COR-L47 (cell line): ENCODE data around the gene EEF1AKMT3.

Experiments
- DNase-seq: peaks from one replicate; lab custom pipeline; 2025; lab: John Stamatoyannopoulos, UW

The EEF1AKMT3 gene

DNA sequence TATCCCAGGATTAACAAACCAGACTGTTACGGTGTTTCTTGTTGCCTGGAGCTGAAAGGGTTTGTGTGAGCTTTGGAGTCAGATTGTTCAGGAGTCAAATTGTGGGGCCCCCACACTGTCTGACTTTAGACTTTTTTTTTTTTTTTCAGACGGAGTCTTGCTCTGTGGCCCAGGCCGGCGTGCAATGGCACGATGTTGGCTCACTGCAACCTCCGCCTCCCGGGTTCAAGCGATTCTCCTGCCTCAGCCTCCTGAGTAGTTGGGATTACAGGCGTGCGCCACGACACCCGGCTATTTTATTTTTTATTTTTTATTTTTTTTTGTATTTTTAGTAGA is 11.0 kb downstream of the EEF1AKMT3 start:
- no peak for DNase-seq

DNA sequence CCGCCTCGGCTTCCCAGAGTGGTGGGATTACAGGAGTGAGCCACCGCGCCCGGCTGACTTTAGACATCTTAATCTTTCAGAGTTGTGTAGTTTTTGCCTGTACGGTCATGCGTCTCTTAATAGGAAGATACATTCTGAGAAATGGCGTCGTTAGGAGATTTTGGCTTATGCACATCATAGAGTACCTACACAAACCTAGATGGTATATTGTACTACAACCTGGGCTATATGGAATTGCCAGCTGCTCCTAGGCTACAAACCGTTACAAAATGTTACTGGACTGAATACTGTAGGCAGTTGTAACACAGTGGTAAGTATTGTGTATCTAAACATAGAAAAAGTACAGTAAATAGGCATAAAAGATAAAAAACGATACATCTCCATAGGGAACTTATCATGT is 11.4 kb downstream of the EEF1AKMT3 start:
- DNase-seq: no peak

DNA sequence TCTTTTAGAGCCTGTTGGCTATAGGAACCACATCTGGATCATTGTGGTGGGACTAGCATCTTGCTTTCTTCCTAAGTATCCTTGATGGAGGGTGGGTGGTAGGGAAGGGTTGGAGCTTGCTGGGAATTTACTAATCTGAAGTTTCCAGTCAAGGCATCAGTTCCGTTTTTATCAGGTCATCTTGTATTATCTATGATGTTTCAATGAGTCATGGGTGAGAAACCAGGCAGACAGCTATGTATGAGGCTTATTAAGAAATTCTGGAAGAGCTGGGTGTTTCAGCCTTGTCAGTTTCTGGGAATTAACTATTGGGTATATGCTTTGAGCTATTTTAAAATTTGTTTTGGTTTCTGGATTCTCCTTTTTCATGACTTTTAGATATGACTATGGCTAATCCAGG is 21.5 kb downstream of the EEF1AKMT3 start:
- no peak for DNase-seq

DNA sequence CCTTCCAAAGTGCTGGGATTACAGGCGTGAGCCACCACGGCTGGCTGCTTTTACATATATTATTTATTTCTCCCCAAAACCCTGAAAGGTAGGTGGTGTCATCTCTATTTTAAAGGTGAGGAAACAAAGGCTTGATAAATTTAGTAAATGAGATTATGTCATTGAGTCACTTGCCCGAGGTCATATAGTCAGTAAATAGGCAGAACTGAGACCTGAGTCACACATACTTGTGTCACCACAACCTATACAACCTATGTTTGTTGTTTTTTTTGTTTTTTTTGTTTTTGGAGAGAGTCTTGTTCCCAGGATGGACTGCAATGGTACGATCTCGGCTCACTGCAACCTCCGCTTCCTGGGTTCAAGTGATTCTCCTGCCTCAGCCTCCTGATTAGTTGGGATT is 22.9 kb downstream of the EEF1AKMT3 start:
- DNase-seq: no peak

DNA sequence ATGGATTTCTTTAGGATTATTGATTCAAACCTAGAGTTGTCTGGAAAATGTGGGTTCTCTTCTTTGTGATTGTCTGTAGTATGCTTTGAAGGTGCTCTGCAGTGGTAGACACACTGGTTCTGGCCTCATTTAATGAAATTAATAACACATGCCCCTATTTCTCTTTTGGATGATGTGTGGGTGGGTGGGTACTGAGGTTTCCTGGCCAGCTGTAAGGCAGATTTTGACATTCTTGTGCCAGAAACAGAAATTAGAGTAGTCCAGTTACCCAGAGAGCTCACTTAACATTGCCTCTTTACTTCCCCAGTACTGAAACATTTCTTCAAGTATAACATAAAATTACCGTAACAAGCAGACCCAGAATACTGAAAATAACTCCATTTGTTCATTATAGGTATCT is 24.6 kb downstream of the EEF1AKMT3 start:
- DNase-seq: no peak

DNA sequence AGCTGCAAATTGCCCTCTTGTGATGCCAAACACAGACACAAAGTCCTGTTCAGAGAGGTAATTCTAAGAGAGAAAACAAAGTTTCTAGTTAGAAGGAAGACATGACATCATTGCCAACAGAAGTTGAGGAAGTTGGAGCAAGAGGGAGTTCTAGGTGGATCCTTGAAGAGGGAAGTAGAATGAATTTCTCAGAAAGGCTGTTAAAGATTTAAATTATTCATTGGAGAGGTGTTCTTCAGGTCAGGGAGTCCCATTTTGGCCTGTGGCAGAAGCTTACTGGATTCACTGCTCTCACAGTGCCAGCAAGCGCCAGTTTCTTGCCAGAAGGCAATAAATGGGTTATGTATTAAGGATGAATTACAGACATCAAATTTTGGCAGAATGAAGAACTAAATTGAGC is 25.5 kb downstream of the EEF1AKMT3 start:
- DNase-seq: no peak

DNA sequence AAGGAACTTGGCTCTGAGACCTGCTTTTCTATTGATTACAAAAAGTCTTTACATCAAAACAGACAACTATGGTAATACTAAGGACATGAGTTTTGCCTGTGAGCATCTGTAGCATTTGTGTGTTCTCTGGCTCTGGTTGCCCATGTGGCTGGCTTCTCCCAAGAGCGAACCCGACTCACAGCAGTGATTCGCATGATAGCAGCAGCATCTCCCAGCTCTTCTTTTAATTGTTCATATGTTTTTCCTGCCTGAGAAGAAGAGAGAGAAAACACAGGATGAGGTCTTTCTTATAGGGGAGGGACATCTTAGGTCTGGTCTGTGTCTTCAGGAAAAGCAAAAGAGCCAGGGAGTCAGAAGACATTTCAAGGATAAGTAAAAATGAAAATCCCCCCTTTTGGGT is 28.6 kb downstream of the EEF1AKMT3 start:
- DNase-seq: no peak

DNA sequence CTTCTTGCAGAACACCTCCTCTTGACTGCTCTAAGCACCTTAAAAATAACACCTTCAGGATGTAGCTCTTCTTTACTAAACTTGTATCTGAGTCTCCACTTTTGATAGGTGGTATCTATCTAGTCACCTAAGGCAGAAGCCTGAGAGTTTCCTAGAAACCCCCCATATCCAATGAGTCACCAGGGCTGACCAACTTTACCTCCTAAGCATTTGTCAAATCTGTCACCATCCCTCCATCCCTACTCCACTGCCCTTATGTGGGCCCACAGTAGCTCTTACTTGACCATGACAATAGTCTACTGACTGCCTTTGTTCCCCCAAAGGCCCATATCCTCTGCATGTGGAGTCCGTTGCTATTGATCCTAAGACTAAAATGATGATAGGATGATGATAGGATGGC is 30.2 kb downstream of the EEF1AKMT3 start:
- no peak for DNase-seq

DNA sequence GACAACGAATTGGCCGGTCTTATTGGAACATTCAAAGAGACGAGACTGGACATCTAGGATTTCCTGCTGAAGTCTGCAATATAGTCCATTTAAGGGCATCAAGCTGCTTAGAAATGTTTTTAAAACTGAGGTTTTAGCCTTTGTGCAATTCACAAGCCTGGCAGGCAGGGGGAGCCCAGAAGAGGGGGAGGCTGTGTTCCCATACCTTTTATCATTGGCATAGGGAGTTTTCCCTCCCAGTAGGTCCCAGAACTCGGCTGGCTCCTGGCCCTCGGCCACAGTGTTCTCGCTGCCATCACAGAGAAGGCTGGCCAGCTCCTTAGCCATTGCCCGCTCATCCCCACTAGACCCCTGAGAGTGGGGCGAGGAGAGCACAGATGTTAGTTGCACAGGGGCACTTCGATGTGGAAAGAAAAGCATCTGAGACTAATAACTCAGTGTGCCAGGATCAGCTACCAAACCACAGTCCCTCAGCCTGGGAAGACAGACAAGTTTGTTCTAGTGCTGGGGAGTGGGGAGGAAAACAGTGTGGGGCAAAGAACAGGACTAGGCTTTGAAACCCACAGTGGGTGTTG is 31.0 kb downstream of the EEF1AKMT3 start:
- DNase-seq: peak; percentile 12

DNA sequence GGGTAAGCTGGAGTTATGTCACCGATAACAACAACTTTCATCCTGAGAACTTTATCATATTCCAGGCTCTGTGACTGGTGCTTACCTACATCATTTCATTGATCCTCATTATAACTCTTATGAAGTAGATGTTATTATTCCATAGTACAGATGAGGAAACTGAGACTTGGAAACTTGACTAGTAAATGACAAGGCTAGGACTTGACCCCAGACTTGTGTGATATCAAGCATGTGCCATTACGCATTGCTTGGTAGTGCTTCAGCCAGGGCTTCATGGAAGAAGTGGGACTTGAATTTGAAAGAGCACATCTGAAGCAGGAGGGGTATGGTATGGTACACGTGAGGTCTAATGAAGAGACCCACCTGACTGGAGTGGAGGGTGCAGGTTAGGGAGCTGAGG is 34.3 kb downstream of the EEF1AKMT3 start:
- DNase-seq: no peak

DNA sequence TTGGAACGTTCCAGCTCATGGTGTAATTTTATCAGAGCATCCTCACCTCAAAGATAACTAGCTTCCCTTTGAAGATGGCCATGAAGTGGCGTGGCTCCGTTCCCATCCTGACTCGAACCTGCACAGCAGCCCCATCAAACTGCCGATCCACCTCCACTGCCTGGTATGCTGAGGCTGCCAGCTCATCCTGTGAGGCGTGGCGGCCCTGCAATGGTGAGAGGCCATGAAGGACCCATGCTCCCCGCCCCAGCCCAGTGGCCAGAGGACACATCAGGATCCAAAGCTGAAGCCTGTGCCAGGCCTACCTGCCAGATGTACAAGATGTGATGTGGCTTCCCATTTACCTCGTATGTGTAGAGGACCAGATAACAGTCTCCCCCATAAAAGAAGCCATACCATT is 34.9 kb downstream of the EEF1AKMT3 start:
- no peak for DNase-seq

DNA sequence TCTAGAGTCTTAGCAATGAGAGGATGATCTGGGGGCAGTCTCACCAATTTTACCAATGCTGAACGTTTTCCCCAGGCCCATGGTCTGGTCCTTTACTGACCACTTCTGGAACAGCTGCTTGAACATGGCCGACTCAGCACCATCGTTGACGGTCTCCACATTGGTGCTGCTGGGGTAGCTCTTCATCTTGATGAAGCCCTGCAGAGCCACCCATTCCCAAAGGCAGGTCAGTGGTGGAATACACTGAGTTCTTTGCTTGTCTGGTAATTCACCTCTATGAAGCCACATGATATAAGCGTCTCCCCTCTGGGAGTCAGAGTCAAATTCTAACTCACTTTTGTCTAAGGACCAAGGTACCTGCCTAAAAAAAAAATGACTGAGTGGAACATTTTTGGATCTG is 35.9 kb downstream of the EEF1AKMT3 start:
- no peak for DNase-seq

DNA sequence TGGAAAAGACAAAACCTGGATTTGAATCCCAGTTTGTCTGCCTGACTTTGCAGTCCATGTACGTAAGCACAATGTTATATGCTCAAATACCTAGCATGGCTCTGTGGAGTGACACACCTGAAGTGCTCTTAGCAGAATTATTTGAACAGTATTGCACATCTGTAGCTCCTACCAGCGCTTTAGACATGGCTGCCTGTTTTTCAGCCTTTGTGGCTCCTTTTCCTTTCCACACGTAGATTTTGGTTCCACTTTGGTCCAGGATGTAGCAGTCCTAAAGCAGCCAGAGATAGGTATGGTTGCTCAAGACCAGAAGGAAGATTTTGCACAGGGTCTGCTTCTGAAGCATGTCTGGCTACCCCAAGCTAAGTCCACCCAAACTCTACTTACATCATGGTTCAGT is 37.0 kb downstream of the EEF1AKMT3 start:
- no peak for DNase-seq

DNA sequence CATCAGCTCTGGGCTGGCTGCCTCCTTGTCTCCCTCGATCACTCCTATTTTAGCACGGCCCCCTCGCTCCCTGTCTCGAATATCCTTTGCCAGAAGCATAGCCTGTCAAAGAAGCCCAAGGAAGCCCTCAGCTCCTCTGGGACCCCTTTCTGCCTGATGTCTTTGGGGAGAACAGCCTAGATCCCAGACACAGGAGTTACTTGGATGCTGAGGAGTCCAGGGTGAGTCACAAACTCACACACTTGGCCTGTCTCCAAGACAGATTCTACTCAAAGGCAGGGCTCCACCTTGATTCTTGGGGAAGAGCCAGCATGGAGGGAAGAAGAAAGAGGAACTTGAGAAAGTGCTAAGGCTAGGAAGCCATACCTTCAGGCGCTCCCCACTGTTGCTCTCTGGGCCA is 38.0 kb downstream of the EEF1AKMT3 start:
- DNase-seq: no peak

DNA sequence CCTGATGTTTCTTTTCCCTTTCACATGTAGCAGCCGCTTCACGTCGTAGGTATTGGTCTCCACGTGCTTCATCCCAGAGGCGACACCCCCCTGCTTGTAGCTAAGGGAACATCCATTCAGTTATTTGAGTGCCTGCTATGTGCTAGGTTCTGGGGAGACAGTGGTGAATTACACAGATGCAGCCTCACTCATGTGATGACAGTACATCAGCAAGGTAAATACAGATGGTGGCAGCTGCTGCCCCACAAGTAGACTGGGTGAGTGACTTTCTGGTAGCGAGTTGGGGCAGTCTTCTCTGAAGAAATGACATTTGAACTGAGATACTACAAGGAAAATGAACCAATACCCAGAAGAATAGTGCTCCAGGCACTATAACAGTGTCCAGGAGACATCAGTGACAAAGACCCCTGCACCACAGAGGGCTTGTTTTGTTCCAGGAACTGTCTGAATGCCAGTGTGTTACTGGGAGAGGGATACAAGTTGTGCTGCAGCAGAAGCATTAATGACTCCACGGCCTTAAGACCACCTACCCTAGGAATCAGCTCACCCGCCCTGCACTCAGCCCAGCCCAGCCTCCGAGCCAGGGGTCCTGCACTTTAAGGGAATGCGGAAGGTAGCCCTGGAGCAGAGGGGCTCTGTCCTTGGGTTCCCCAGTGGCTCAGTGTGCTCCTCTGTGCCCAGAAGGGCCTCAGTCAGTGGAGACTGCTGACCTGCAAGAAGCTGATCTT is 38.8 kb downstream of the EEF1AKMT3 start:
- no peak for DNase-seq

DNA sequence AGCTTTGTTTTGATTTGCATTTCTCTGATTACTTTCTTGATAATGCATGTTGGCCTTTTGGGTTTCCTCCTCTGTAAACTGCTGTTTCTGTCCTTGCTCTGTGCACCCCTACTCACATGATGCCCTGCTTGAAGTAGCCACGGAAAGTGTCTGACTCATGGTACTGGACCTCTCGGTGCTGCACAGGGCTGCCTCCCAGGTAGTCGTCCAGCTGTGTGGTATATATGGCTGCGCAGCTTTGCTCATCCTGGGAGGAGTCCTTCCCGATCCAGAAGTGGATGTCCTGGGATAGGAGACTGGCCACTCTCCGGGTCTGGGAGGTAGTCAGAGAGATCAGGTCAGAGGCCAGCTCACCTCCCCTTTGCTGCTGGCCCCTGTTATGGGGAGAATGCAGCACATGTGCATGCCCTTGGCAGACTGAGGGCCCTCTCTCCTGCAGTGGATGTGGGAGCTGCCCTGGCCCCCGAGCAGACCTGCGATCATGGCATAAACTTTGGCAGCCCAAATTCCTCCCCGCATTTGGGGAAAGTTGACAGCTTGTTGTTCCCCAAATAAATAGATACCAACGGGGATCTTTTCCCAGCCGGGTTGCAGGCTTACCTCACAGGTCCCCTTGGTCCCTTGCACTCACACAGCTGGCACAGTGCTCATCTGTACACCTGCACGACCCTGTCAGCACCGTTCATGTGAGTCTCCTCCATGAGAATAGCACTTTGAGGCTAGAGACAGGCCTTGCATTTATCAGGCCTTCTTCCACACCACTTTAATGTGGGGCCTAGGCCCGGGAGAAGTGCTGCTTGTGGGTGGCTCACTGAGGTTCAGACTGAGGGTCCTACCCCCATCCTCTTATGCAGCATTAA is 40.9 kb downstream of the EEF1AKMT3 start:
- DNase-seq: no peak

DNA sequence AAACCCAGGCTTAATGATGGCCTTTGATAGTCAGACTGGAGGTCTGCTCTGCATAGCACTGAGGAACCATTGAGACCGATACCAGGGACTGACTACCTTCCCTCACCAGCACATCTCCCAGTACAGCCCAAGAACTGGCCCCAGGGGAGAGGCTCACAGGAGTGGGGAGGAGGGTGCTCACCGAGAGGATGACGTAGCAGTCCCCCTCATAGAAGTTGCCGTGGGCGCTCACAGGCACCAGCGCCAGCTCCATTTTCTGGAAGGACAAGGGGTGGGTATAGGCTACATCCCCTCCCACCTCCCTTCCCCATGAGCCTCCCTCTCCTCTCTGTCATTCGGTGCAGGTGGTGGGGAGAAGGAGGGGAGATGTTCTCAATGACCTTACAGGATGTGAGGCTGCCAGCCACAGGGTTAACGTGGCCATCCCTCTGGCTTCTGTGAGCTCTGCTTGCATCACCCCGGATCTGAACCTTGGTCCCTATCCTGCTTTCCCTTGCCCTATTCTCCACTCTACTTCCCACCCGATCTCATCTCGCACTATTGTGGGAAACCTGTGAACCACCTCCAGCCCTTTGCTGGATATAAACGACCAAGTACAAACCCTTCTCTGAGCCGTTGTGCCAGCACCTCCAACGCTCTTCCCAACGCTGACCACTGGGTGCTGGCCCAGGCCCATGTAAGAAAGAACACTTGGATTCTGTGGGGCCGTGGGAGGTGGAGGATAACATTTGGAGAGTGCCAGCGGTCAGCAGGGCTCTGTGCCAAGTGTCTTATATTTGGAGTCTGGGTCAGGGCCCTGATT is 41.8 kb downstream of the EEF1AKMT3 start:
- DNase-seq: no peak

DNA sequence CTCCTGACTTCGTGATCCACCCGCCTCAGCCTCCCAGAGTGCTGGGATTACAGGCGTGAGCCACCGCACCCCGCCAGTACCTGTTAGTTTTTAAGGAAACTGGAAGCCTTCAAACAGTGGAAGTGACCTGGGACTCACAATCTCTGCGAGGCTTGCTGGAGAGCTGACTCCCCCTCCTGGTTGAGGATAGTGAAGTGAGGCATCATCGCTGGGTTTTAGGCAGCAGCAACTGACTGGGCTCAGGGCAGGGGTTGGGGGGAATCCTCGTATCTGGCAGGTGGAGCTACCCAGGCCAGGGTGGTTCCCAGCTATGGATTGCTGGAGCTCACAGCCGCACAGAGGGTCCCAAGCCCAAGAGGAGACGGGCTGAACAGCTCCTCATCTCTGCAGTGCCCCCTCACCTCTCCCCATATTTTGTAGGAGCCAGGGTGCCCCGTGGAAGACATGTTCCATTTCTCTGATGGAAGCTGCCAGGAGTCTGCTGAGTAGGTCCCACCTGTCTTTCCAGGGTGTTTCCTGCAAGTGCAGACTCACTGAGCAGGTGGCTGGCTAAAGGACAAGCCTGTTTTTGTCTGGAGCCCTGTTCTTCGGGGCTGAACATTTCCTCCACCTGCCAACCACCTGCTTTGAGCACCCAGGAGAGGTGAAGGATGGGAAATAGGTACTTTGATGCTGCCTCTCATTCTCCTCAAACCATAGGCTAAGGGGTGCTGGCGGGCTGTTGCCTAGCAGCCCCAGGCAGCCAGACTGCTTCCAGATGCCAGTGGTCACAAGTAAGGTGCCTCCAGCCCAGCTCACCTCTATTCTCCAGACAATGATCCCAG is 43.0 kb downstream of the EEF1AKMT3 start:
- DNase-seq: peak; percentile 68

DNA sequence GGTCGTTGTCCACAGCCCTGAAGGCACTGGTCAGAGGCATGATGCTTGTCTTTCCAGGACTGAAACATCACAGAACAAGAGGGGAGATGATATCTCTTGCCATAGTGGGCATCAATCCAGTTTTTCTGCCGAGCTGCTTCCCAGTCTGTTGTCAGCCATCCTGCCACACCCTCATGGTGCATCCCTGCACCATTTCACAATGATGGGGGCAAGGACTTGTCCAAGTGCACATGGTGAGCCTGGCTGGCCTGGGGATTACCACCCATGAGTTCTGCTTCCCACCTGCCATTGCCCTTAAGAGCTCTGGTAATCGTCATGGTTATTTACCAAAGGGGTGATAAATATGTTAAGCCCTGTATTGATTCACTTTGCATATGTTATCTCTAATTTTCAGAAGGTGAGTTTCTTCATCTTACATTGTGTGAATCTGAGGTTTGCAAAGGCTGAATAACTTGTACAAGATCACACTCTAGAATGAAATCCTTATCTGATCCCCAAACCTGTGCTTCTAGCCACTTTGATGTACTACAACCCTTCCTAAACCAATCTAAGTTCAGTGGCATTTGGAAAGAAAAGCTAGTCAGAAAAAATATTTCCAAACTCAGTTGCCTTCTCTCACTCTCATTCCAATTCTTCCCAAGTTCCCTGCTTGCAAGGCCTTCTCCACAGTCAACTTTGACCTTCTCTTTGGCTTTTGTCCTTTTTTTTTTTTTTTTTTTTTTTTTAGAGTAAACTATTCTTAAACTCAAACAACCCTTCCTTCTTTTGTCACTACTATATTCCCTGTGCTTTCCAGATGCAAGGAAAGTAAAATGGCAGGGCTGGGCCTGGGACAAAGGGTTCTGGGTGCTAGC is 43.8 kb downstream of the EEF1AKMT3 start:
- DNase-seq: peak; percentile 44

DNA sequence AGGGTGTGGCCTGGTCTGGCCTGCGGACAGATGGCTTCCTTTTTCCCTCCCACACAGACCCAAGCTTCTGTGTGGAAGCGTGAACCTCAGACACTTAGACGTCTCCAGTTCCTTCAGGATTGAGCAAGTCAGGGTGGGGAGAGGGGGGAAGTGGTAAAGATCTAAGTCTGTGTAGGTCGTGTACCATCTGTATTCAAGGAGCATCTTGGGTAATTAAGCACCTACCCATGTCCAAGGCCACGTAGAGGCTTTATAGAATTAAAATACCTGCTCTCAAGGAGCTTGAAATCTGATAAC is 44.4 kb downstream of the EEF1AKMT3 start:
- no peak for DNase-seq
